ENCODE measurements around the gene LENEP.
A peak's percentile ranks its signal among the peaks of the same experiment; 100 is the strongest.

LENEP gene

GRCh38 chr1:155012776-155013602 is 19.6 kb downstream of the LENEP start:
- DNase-seq: no peak

- DNase-seq: no peak
These were observed 20.2 kb downstream of the LENEP start for GRCh38 chr1:155013632-155014031.

- no peak for DNase-seq
These were observed 21.5 kb downstream of the LENEP start for GRCh38 chr1:155014709-155015508.

DNA sequence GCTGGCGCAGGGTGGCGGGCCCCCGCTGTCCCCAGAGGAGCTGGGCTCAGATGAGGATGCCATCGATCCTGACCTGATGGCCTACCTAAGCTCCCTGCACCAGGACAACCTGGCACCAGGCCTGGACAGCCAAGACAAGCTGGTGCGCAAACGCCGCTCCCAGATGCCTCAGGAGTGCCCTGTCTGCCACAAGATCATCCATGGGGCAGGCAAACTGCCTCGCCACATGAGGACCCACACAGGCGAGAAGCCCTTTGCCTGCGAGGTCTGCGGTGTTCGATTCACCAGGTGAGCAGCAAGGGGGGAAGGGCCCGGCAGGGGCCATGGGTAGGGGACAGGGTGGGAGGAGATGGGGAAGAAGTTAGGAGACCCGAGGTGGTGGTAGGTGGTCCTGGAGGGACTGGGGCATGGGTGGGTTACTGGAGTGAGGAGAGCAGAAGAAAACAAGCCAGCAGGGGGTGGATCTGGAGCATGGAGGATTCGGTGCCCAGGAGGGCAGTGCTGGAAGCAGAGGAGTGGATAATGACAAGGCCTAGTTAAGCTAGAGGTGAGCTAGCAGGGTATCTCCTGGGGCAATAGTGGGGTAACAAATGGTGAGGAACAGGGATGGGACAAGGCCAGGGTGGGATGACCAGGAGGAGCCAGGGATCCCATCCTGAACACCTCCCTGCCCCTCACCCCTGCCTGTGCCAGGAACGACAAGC is 22.3 kb downstream of the LENEP start:
- DNase-seq: no peak

- DNase-seq: no peak
These were observed 22.9 kb downstream of the LENEP start for GRCh38 chr1:155016231-155016831.

DNA sequence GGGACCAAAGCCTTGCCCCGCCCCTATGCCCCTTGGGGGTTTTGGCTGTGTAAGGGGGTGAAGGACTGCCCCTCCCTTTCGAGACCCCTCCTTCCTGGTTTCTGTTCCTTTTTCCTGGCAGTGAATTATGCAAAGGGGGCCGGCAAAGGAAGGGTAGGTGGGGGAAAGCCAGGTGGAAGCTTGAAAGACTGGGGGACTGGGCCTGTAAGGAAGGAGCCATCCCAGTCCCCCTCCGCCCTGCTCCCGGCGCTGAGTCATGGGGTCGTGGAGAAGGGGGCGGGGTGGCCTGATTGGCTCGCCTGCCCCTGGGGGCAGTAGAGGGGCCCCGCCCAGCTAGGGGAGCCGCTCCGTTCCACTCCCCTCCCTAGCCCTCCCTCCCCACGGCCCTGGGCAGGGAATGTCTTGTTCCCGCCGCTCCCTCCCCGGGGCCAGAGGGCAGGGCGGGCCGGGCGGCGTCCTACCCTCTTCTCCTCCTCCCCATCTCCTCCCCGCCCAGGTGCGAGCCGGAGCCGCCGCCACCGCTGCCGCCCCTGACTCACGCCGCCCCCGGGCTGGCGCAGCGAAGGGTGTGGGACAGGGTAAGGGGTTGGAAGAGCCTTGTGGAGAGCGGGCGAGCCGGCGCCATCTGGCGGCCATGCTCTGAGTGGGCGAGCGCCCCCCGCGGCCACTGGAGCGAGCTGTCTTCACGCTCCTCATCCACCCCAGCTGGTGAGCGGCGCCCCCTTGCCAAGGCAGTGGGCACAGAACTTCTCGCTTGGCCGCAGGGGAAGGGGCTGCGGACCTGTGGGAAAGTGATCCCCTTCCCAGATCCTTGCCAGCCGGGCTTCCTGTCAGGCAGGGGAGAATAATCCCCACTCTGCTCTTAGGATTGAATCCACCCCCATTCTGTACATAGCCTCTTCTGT is 23.9 kb downstream of the LENEP start:
- DNase-seq: peak; percentile 83

GRCh38 chr1:155017946-155018316 is 24.5 kb downstream of the LENEP start:
- DNase-seq: no peak

GRCh38 chr1:155018617-155019348 is 25.4 kb downstream of the LENEP start:
- no peak for DNase-seq

- DNase-seq: no peak
These were observed 26.2 kb downstream of the LENEP start for GRCh38 chr1:155019377-155020245.

DNA sequence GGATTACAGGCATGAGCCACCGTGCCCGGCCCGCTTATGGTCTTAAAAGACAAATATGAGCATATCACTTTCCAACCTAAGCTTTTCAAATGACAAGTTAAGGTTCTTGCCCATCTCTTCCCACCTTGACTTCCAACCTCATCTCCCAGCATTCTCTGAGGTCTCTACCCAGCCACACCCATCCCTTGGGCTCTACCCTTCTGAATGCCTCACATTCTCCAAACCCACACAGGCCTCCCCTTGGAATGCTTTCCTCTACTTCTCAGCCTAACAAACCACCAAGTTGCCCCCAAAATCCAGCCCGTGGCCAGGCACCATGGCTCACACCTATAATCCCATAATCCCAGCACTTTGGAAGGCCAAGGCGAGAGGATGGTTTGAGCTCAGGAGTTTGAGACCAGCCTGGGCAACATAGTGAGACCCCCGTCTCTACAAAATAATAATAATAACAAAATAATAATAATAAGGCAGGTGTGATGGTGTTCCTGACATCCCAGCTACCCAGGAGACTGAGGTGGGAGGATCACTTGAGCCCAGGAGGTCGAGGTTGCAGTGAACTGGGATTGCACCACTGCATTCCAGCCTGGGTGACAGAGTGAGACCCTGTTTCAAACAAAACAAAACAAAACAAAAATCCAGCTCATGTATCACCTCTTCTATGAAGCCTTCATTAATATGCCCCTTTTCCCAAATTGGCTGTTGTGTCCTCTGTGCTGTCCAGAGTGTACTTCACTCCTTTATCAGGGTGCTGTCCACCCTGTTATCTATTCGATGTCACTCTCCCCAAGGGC is 28.9 kb downstream of the LENEP start:
- DNase-seq: no peak

DNA sequence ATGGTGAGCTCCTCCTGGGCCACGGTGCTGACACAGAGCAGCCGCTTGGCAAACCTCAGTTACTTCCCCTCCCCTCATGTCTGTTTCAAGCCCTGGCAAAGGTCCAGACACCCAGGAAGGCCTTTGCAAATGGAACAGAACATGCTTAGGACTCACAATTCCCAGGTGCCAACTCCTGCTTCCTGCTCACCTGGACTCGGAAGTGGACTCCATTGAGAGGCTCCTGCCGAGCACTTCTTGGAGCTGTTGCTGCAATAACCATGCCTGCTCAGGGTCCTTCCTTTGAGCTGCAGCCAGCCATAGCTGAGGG is 29.5 kb downstream of the LENEP start:
- DNase-seq: no peak

- no peak for DNase-seq
These were observed 30.2 kb downstream of the LENEP start for GRCh38 chr1:155023627-155024026.

- DNase-seq: no peak
These were observed 30.9 kb downstream of the LENEP start for GRCh38 chr1:155024315-155024714.

DNA sequence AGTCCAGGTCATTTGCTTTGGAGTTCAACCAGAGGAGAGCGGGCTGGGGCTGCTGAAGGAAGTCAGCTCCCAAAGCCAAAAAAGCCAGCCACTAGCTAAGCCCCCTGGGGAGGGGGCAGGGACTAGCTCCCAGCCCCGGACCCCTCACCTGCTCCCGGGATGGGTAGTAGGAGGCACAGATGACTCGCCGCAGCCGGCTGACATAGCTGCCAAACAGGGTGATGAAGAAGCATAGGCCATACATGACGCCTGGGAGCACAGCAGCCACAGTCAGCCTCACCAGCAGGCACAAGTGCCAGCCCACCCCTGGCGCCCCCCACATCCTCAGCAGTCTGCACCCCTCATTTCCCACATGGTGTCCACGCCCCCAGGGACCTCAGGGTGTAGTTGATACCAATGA is 32.8 kb downstream of the LENEP start:
- no peak for DNase-seq

GRCh38 chr1:155026588-155026987 is 33.2 kb downstream of the LENEP start:
- DNase-seq: no peak

GRCh38 chr1:155029513-155030242 is 36.3 kb downstream of the LENEP start:
- DNase-seq: no peak

DNA sequence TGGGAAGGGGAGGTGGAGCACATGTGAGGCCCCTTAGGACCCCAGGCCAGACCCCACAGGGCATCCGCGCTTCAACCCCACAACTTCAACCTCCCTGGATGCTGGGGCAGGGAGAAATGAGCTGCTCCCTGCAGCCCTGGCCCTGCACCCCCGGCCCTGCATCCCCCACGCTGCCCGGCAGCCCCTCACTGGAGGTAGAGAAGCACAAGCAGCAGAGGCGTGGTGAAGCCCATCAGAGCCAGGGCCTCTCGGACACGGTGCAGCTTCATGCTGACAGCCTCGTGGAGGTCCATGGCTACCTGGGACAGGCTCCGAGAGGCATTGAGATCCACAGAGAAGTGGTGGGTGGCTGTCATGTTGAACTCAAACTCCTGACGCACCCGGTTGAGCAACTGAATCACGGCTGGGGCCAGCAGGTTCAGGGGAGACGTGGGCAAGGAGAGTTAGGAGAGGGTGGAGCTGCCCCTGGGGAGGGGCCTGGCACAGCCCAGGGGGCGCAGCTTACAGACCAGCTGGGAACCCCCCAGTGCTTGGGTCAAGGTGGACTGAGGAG is 36.9 kb downstream of the LENEP start:
- no peak for DNase-seq

GRCh38 chr1:155030899-155031298 is 37.5 kb downstream of the LENEP start:
- no peak for DNase-seq

- DNase-seq: no peak
These were observed 39.5 kb downstream of the LENEP start for GRCh38 chr1:155032886-155033285.

Measured in NCI-H446 treated with DMSO at 0.1 percent for 48 hours (cell line).